GM19397 (cell line): ENCODE data around the gene TSHZ2.
"Not testable (repeated sequence)": the region's sequence is repeated elsewhere in the genome, so short reads cannot be mapped to it uniquely, and the experiment has no call there.

Experiments used
- ATAC-seq: cut with Tn5 transposase; IDR thresholded peaks from one replicate; pipeline ENCODE4 v1.9.1; 2021; ENCODE audit warnings: mild to moderate bottlenecking, moderate library complexity; ENCODE audit not compliant: unreplicated experiment

TSHZ2 gene

DNA sequence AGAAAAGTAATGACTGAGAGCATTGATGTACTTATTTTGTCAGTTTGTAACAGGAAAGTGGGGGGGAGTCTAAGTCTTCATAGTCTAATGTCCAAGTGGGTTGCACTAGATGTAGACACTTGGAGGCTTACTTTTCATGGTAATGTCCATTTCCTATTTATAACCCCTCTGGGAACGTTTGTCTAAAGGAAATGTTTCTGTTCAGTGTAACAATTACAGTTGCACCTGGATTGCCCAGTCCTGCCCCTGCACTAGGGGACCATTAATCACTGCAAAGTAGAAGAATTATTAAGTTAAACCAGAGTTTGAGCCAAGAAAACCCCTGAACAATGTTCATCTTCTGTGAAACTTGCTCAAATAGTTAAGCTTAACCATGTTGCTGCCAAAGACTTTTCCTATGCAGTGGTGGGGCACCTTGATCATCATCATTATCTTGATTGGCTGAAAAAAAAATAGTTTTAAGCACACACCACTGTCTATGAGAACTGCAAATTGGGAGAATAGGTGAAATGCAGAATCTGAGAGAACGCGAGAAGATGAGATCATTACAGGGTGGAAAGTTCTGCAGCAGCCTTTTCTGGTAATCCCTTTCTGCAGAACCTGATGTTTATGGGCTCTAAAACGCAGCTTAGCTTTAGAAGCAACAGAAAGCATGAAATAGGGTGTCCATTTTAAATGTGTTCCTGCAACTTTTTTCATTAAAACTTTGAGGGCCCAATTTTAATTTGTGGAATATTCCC lies 515.5 kb downstream of the TSHZ2 start:
- no peak for ATAC-seq

DNA sequence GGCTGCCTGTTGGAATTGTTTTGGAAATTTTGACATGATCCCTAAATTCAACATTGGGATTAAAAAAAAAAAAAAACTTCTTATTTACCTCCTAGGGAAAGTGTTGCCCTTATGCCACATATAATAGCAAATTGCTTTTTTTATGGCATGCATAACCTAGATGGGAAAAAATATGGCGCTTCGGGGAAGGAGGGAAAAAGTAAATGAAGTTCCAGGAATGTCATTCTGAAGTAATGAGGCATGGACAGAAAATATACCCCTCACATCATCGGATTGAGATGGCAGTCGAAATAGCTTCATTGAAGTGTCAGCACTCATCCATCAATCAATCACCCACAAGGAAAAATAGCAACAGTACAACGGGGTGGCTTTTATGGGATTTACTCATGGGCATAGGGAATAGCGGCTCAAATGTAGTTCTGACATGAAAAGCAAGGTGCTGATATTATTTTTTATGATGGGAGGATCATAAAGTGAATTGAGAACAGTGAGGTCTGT lies 516.7 kb downstream of the TSHZ2 start:
- ATAC-seq: no peak

DNA sequence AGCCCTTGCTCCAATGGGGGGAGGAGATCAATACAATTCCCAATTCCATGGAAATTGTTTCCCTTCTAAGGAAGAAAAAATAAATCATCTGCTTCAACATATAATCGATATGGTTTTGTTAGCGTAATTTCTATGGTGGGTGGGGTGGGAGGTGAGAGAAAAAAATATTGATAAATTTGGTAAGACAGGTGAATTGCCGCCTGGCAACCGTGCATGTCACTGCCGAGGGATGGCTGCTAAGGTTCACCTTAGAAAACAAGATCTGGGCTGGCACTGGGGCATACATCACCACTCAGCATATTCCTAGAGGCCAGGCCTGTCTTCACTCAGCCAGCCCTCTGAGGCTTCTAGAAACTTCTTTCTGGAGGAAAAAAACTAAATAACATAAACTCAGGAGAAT lies 517.4 kb downstream of the TSHZ2 start:
- ATAC-seq: no peak

DNA sequence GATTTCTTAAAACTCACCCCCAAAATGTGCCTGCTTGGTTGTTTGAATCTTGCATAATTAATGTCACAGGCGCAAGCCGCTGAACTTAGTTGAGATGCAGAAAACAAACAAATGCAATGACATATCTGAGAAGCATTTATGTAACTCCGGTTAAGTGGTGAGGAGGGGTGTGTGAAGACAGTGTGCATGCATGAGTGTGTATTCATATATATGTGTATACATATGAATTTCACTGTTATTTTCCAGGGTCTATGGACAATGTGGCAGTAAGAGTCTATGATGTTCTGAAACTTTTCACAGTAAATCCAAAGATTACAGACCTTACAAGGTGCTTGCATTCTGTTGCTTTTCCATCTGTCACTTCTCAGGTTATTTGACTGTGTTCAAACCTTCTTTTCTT lies 518.5 kb downstream of the TSHZ2 start:
- no peak for ATAC-seq

DNA sequence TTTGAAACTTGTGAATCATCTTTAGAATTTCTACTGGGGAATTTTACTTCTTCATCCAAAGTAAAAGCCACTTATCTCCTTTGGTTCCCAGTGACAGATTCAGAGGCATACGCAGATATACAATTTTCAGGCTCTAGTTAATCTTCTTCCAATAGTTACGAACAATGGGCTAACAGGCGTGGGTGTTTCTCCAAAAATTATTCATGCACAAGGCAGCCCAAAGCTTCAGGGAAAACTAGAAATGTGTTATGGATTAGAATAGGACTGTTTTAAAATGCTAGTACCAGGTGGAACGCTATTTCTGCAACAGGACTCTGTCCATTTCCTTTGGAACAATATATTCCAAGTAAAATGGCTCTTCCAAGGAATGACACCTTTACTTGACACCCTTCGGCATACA lies 519.3 kb downstream of the TSHZ2 start:
- ATAC-seq: no peak

DNA sequence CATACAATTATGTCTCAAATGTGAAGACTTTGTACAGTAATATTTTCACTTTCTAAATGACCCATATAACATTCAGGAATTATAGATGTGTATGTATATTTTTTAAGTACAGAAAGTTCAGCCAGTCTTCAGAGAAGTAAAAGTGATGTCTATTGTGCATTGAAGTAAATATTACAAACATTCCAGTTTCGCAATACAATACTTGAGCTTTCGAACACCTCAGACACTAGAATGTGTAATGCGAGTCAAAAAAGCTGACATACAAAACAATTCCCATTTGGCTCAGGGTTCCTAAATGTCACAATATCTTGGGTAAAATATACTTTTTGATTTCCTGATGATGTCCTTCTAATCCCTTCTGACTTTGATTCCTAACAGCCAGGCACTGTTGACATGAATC lies 520.1 kb downstream of the TSHZ2 start:
- no peak for ATAC-seq

DNA sequence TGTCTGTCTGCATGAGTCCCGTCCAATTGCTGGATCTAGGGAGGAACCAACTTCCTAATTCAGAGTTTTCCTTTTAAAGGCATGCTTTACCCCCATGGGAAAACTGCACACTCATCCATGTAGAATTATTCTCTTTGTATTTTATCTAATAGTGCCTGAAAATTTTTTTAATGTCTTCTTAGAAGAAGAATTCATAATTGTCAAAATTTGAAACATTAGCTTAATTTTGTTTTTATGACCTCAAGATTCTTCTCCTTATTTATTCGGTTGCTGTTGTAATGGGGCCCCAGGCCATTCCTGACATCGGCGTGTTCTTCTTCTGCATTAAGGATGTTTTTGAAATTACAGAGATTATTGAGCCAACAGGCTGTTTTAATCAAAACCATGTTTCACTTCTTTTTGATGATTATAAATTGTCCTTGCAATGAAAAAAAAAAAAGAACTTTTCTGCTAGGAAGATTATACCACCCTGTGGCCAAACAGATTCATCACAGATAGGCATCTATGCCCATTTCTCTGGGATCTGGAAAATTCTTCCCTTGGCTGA lies 521.2 kb downstream of the TSHZ2 start:
- no peak for ATAC-seq

DNA sequence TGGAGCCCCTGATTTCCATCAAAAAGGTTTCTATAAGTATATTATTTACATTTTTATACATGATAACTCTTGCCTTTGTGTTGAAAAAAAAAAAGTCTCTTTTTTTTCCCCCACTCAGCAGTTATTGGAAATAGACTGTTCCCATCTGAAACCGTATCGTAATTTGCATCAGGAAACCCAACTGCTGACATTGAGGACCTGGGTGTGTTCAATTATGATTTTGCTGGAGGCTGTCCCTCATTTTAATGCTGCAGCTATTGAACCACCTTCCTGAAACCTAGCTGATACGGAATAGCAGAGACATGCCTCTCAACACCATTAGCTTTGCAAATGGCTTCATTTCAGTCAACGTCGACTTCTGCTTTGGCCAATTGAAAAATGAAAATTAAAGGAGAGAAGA lies 522.6 kb downstream of the TSHZ2 start:
- no peak for ATAC-seq

DNA sequence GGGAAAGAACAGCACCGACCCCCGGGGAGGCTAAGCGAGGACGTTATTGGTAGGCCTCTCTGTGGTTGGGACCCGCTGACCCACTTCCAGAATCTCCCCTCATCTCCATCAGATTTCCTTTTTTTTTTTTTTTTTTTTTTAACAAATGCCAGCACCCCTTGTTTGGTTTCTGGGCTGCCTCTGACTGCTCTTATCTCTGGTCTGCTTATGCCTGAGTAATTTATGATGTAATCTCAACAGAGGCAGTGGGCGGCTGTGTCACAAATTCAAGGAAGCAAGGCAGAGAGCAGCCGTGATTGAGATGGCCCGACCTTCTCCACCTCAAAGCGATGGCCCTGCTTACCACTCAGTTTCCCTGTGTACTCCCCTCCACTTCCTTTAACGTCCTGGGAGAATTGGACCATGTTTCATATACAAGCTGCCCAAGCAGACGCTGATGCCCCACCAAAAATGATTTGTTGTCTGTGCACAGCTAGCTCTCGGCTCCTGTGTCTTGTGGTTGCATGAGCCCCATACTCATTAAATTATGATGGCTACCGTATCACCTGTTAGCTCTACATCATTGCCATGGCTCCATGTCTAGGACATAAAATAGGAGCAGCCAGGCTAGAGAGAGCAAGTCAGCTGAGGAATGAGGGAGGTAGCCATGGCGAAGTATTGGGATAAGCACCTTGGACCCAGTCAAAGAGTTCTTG lies 523.4 kb downstream of the TSHZ2 start:
- no peak for ATAC-seq

DNA sequence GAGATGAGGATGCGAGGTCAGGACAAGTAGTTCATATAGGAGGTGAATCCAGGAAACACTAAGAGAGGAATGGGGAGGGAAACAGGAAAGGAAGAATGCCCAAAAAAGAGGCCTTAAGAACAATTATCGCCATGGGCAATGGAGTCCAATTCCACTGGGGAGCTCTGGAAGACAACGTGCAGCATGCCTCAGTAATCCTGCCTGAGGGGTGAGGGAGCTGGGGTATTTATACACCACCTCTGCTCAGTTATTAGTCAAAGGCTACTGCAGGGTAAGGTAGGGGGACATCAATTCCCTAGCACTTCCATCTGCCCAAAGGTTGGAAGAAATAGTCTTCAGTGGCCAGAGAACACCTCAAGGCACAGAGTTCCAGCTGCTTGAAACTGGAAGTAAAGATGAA lies 525.1 kb downstream of the TSHZ2 start:
- no peak for ATAC-seq

DNA sequence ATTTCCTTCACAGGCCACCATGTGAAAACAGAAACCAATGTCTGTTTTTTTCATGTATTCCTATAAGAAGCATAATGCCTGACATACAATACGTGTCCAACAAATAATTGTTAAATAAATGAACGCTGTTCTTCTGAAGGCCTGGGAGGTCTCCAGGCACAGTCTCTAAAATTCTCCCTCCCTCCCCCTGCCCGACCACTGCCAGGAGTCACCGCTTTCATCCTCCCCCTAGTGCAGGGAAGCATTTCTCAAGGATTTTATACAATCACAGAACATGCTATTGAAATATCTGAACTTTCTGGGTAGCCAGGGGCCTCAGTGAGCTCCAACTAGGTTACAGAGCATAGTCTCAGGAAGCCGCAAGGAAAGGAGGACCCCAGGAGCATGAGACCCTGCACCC lies 526.2 kb downstream of the TSHZ2 start:
- no peak for ATAC-seq

DNA sequence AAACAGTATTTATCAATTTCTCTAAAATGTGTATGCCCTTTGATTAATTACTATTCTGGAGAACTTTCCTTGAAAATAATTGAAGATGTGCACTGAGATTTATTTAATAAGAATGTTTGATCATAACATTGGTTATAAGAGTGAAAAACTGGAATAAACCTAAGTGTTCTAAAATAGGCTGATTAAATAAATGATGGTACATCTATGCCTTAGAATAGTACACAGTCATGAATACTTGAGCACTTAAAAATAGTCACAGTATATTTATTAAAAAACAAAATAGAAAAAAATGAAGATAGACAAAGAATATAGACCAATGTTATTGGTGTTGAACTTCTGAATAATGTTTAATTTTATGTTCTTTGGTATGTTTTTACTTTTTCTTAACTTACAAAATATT lies 528.5 kb downstream of the TSHZ2 start:
- no peak for ATAC-seq

DNA sequence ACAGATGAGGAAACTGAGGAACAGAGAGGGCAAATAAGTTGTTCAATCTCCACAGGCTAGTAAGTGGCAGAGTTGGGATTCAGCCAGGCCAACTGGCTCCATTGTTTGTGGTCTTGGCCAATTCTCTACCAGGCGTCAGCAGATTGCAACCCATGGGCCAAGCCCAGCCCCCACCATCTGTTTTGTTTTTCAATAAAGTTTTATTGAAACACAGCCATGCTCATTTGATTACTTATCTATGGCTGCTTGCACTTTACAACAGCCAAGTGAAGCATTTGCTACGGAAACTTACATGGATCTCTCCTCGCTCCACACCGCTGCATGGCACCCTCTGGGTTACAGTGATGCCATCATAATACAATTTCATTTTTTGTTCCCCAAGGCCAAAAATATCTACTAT lies 530.7 kb downstream of the TSHZ2 start:
- ATAC-seq: no peak

DNA sequence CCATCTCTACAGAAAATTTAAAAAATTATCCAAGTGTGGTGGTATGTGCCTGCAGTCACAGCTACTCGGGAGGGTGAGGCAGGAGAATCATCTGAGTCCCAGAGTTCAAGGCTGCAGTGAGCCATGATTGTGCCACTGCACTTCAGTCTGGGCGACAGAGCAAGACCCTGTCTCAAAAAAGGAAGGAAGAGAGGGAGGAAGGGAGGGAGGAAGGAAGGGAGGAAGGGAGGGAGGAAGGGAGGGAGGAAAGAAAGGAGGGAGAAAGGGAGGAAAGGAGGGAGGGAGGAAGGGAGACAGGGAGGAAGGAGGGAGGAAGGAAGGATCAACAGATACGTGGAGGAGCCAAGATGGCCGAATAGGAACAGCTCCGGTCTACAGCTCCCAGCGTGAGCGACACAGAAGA lies 531.4 kb downstream of the TSHZ2 start:
- no peak for ATAC-seq

DNA sequence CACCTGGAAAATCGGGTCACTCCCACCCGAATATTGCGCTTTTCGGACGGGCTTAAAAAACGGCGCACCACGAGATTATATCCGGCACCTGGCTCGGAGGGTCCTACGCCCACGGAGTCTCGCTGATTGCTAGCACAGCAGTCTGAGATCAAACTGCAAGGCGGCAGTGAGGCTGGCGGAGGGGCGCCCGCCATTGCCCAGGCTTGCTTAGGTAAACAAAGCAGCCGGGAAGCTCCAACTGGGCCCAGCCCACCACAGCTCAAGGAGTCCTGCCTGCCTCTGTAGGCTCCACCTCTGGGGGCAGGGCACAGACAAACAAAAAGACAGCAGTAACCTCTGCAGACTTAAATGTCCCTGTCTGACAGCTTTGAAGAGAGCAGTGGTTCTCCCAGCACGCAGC lies 531.9 kb downstream of the TSHZ2 start:
- ATAC-seq: not testable (repeated sequence)

DNA sequence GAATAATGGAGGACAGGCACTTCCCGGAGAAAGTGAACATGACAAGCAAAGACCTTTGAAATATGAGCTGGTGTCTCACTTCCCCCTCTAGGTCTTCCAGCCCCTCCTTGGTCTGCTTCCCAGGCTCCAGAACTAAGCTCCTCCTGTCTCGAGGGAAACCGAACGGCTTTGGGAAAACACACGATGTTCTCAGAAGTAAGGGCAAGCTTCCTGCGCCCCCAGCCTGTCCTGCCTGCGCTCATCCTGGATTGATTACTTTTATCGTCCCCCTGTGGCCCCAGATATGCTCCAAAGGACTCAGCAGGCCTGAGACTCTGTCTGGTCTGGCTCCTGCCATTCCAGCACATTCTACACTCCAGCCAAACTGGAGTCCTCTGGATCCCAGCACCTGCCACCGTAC lies 538.1 kb downstream of the TSHZ2 start:
- no peak for ATAC-seq

DNA sequence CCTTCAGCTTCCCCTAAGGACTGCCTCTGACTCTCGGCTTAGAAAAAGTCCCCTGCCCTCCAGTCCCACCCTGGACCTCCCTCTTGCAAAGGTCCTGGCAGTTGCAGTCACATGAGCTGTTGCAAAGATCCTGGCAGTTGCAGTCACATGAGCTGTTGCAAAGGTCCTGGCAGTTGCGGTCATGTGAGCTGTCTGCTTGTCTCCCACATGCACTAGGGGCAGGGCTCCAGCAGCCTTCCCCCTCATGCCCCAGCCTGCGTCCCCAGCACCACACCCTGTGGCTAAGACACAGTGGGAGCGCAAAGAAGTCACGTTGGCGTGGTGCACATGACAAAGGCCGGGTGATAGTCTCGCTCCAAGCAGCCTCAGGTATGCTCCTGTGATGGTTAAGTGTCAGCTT lies 538.5 kb downstream of the TSHZ2 start:
- no peak for ATAC-seq

DNA sequence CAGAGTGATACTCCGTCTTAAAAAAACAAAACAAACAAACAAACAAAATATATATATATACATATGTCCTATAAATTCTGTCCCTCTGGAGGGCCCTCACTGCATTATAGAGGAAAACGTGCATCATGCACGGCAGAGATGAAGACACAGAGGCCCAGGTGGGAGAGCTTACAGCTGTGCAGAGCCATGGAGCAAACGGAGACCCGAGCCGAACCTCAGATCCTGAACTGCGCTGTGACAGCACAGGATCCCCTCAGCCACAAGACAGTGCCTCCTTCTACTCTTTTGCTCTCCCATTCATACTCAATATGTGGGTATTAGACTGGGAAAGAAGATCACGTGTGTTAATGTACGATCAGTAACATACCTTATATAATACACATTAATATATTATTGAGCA lies 539.9 kb downstream of the TSHZ2 start:
- no peak for ATAC-seq

DNA sequence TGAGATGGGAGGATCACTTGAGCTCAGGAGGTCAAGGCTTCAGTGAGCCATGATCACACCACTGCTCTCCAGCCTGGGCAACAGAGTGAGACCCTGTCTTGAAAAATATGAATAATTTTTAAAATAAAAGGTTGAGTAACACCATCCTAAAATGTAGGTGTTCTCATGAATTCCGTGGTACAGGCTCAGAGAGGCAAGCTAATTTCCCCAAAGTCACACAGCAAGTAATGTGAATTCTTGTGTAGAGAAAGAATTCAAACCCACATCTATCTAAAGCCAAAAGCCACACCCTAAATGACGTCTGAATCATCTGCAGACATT lies 541.0 kb downstream of the TSHZ2 start:
- no peak for ATAC-seq

DNA sequence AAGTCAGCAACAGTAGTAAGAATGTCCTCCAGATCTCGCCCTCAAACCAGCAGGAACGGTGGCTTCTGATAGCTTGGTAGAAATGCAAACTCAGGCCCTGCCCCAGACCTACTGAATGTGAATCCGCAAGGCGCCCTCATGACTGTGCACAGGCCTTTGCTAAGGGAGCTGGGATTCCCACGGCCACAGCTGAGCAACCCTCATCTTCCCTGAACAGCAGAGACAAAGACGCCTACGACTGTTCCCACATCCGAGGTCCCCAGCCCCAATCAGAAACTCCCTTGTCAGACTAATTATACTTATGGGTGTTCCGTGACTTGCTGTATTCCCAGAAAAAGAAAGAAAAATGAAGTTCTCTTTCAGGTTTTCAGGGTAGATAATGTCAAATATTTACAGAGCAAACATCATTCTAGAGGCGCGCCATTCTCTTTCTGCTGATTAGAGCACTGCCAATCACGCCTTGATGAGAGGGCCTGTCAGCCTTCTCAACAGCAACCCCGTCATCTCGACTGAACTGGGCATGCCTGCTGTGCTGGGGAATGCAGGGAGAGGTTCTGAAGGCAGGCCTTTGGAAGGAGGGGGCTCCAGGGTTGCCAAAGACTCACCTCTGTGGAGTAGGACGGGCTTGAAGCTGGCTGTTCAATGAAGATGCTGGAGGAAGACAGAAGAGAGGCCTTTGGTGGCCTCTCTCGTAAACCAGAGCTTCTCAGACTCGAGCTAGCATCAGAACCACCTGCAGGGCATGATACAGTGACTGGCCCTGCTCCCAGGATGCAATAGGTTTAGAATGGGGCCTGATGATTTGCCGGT lies 541.5 kb downstream of the TSHZ2 start:
- no peak for ATAC-seq

DNA sequence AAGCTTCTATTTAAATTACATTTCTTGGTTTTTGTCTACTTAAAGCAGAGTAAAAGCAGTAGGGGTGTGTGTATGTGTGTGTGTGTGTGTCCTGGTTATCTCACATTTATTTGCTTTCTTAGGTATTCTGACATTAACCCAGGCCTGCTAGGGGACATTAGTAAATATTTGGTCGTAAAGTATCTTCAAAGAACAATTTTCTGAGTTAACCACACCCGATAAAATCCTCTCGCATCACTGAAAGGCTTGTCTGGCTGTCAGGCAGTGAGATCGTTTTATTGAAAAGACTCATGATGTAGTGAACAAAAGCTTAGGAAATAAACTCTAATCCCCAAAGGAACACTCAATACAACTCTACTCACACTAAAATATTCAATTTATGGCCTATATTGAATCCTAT lies 543.6 kb downstream of the TSHZ2 start:
- ATAC-seq: no peak

DNA sequence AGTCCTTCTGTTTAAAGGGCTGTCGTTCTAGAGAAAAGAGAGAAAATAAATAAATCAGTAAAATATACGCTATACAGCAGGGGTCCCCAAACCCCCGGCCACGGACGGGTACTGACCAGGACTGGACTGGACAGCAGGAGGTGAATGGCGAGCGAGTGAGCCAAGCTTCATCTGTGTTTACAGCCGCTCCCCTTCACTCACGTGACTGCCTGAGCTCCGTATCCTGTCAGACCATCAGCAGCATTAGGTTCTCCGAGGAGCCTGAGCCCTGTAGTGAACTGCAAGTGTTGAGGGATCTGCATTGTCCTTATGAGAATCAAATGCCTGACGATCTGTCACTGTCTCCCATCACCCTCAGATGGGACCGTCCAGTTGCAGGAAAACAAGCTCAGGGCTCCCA lies 545.0 kb downstream of the TSHZ2 start:
- no peak for ATAC-seq
